Fibroblast of villous mesenchyme (primary cell): ENCODE results near the gene CTCF. TPM values are rescaled to one million over a fixed set of nuclear protein-coding genes. Genes with fewer than 3 reads are reported as not detected.

Source experiments
- DNase-seq: peaks from one replicate; pipeline ENCODE4 v3.0.0-alpha.2; 2010; ENCODE audit warnings: low read depth
- H3K4me3 ChIP-seq: 2 replicates; pipeline ENCODE4 v1.5.1; 2011; ENCODE audit warnings: low read depth, mild to moderate bottlenecking, low read length
- CTCF ChIP-seq: IDR thresholded peaks from 2 replicates; pipeline ENCODE4 v1.5.1; 2012; ENCODE audit warnings: low read depth, mild to moderate bottlenecking, low read length; ENCODE audit not compliant: insufficient read depth
- total RNA-seq: library from RNA; depleted of rRNA; stranded (reverse); fragments of >200 nt; gene quantifications from 2 replicates; pipeline ENCODE4 v1.2.3, GENCODE V29; 2012

The CTCF gene
- total RNA-seq, 1 donor, result 33.7 TPM

DNA sequence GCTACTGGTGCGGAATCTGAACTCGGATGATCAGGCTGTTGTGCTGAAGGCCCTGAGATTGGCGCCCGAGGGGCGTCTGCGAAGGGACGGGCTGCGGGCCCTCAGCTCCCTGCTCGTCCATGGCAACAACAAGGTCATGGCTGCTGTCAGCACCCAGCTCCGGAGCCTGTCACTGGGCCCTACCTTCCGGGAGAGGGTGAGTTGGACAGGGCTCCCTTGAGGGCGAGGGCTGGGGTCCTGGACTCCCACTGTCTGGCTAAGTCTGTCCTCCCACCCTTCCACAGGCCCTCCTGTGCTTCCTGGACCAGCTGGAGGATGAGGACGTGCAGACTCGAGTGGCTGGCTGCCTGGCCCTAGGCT, 16.7 kb upstream of the CTCF start:
- TF ChIP-seq CTCF, result no peak
- no peak overlapping the region for H3K4me3 ChIP-seq
- no peak for DNase-seq

DNA sequence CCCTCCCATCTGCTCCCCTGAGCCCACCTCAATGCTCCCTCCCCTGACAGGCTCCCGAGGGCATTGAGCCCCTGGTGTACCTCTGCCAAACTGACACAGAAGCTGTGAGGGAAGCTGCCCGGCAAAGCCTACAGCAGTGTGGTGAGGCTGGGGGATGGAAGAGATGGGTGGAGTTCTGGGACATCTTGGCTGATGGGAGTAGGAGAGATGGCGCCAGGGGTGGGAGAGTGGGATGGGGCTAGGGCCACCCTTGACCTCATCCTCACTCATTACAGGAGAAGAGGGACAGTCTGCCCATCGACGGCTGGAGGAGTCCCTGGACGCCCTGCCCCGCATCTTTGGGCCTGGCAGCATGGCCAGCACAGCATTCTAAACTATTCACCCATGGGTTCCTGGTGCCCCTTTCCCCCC, 16.2 kb upstream of the CTCF start:
- TF ChIP-seq CTCF, result no peak
- no peak for DNase-seq
- no peak overlapping the region for H3K4me3 ChIP-seq

DNA sequence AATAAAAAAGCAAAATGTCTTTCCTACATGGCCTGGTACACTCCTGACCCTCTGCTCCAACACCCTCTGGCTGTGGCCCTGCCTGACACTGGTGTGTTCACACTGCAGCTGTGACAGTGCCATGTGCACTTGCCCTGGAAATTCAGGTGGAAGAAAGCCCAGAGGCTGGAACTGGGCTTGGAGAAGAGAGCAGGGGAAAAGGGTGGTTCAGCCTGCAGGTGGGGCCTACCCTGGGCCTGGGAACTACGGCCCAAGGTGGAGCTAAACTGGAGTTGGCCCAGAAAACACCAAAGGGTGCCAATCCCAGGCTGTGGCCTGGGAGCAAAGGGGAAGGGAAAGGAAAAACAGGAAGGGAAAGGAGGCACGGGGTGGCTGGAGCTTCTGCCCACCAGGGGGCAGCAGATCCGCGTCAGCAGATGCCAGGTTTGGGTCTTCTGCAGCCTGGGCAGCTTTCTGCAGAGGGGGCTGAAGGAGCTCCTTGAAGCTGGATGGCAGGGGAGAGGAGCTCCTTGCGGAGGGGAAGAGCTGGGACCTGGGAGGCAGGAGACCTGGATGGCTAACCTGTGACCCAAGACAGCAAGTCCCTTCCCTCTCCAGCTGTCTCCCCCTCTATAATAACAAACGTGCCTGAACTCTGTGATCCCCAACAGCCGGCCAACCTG, 15.4 kb upstream of the CTCF start:
- peak; percentile 82 for TF ChIP-seq CTCF
- DNase-seq, result peak; percentile 68
- no peak overlapping the region for H3K4me3 ChIP-seq

- no peak for TF ChIP-seq CTCF
- no peak for DNase-seq
- no peak overlapping the region for H3K4me3 ChIP-seq
These were observed 14.7 kb upstream of the CTCF start for GRCh38 chr16:67547423-67548264.

- H3K4me3 ChIP-seq, result no peak overlapping the region
- no peak for TF ChIP-seq CTCF
- no peak for DNase-seq
These were observed 13.8 kb upstream of the CTCF start for GRCh38 chr16:67548265-67549126.

DNA sequence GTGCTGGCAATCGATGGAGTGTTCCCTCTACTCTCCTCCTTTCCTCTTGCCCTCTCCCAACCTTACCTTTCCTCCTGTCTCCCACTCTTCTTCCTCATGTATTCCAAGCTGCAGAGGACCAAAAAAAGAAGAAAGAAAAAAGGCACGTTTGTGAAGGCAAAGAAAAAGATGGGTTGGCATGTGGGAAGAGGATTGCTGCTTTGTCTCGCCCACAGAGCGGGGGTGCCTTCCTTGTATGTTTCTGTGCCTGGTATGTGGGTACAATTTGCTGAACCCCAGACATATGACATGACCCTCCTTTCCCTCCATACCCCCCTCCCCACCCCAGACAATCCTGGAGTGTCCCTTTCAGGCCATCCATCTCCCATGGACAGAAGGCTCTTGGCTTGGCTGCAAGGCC, 13.1 kb upstream of the CTCF start:
- no peak for TF ChIP-seq CTCF
- no peak overlapping the region for H3K4me3 ChIP-seq
- DNase-seq, result no peak
